H4 (cell line): Measurements from ENCODE around the gene RELL1. TPM values are rescaled to one million over a fixed set of nuclear protein-coding genes. Genes with fewer than 3 reads are reported as not detected.
A peak's percentile ranks its signal among the peaks of the same experiment; 100 is the strongest.

ENCODE experiments used
- DNase-seq: peaks from one replicate; pipeline ENCODE4 v3.0.0-alpha.2; 2015; ENCODE audit warnings: low spot score
- total RNA-seq: library from RNA; depleted of rRNA; stranded (reverse); fragments of >200 nt; shearing (Covaris generic); gene quantifications from 2 replicates; pipeline ENCODE4 v1.2.3, GENCODE V29; 2014

The RELL1 gene
- total RNA-seq, 1 experiment from 2014 or later = 46.0 TPM

- no peak for DNase-seq
Observed at GRCh38 chr4:37639551-37640285, 46.5 kb downstream of the RELL1 start.

GRCh38 chr4:37635155-37635554 is 51.0 kb downstream of the RELL1 start:
- DNase-seq = no peak

GRCh38 chr4:37634180-37634579 is 52.0 kb downstream of the RELL1 start:
- DNase-seq = no peak

- no peak for DNase-seq
Observed at GRCh38 chr4:37632836-37633235, 53.3 kb downstream of the RELL1 start.

GRCh38 chr4:37631551-37631950 is 54.6 kb downstream of the RELL1 start:
- no peak for DNase-seq

GRCh38 chr4:37629713-37630112 is 56.5 kb downstream of the RELL1 start:
- DNase-seq = no peak

- peak; percentile 51 for DNase-seq
Observed at GRCh38 chr4:37628977-37629609, 57.1 kb downstream of the RELL1 start.

GRCh38 chr4:37627263-37627662 is 58.9 kb downstream of the RELL1 start:
- no peak for DNase-seq

- no peak for DNase-seq
Observed at GRCh38 chr4:37625499-37625898, 60.7 kb downstream of the RELL1 start.

- no peak for DNase-seq
Observed at GRCh38 chr4:37623940-37624339, 62.2 kb downstream of the RELL1 start.

- no peak for DNase-seq
Observed at GRCh38 chr4:37623125-37623524, 63.1 kb downstream of the RELL1 start.

GRCh38 chr4:37620176-37620575 is 66.0 kb downstream of the RELL1 start:
- DNase-seq = no peak

GRCh38 chr4:37615720-37616063 is 70.5 kb downstream of the RELL1 start:
- DNase-seq = no peak

GRCh38 chr4:37615059-37615719 is 71.0 kb downstream of the RELL1 start:
- DNase-seq = no peak

- no peak for DNase-seq
Observed at GRCh38 chr4:37612811-37613210, 73.4 kb downstream of the RELL1 start.

GRCh38 chr4:37609626-37610025 is 76.5 kb downstream of the RELL1 start:
- DNase-seq = no peak

- no peak for DNase-seq
Observed at GRCh38 chr4:37607018-37607417, 79.2 kb downstream of the RELL1 start.

- DNase-seq = no peak
Observed at GRCh38 chr4:37605843-37606565, 80.2 kb downstream of the RELL1 start.

GRCh38 chr4:37604461-37604860 is 81.7 kb downstream of the RELL1 start:
- DNase-seq = no peak

- no peak for DNase-seq
Observed at GRCh38 chr4:37603711-37604110, 82.5 kb downstream of the RELL1 start.

GRCh38 chr4:37603070-37603468 is 83.1 kb downstream of the RELL1 start:
- peak; percentile 66 for DNase-seq

- no peak for DNase-seq
Observed at GRCh38 chr4:37602454-37603069, 83.6 kb downstream of the RELL1 start.
